Vagina (tissue), 2 donors: ENCODE measurements around the gene CABLES2.

ENCODE experiments used
- CTCF ChIP-seq, 3 experiments: fragments of 450-650 bp in 2 of 3; fragments of 200-600 bp in 1 of 3; sonication (generic) in 1 of 3; IDR thresholded peaks; one replicate each; pipeline ENCODE4 v1.5.1; 2017 to 2019; ENCODE audit warnings: antibody characterized with exemption in 3 of 3, mild to moderate bottlenecking in 2 of 3, moderate library complexity in 2 of 3
- POLR2A ChIP-seq, 2 donors: fragments of 450-650 bp; IDR thresholded peaks; one replicate each; pipeline ENCODE4 v1.6.1; 2017; ENCODE audit warnings: antibody characterized with exemption in 2 of 2, mild to moderate bottlenecking in 2 of 2, moderate library complexity in 2 of 2
- POLR2AphosphoS5 ChIP-seq, 2 donors: sonication (generic); formaldehyde crosslinking; IDR thresholded peaks; one replicate each; pipeline ENCODE4 v1.9.0; 2017; ENCODE audit warnings: antibody characterized with exemption in 2 of 2, mild to moderate bottlenecking in 2 of 2, low read depth in 1 of 2; ENCODE audit not compliant: insufficient read depth in 1 of 2

- TF ChIP-seq CTCF (IDR thresholded peaks at IDR 0.05) (no peak), POLR2AphosphoS5 (IDR thresholded peaks at IDR 0.05; ENCODE audit: insufficient read depth in 1 of 2, low read depth in 1 of 2) (no peak), POLR2A (IDR thresholded peaks at IDR 0.05) (no peak)
These were observed 52.9 kb downstream of the CABLES2 start for GRCh38 chr20:62354031-62354808.
